ENCODE results near the gene KCNJ11. TPM values are rescaled to one million over a fixed set of nuclear protein-coding genes. Genes with fewer than 3 reads are reported as not detected.

The KCNJ11 gene
- total and polyA plus RNA-seq, 2 of the 13 experiments (the other 11 are each of a cell fraction or from before 2014, with no cell fraction given) = 0.38 to 1.6 TPM

DNA sequence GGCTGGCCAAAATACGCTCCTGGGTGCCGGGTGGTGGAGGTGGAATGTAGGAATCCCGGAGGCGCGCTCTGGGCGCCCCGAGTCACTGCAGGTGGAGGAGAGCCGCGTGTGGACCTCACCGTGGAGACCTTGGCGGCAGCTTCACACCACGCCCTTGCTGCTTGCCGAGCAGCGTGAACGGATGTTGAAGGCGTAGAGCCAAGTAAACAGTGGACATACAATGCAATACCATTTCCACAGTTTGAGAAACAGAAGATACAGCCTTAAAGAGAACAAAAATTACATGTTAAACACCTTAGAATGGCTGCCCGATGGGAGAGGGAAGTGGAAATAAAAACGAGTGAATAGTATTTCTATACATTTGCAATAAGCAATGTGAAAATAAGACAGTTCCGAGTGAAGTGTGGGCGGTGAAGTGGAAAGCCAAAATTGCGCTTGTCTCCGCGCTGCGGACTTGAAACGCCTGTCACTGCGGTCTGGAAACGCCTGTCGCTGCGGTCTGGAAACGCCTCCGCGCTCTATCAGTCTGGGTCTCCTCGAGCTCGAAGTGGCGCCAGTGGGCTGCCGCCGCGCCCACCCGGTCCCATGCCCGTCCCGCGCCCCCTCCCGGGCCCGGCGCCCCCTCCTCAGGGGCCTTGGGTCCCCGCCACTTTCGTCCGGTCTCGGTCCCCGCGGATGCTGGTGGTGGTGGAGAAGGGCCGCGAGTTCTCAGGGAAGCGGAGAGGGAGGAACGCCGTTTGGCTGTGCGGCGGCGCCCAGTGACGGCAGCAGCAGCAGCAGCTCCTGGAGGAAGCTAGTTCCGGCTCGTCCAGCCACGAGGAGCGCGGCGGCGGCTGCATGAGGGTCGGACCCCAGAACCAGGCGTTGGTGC lies 35.3 kb downstream of the KCNJ11 start (continued):
- TF ChIP-seq, protein P1, sequence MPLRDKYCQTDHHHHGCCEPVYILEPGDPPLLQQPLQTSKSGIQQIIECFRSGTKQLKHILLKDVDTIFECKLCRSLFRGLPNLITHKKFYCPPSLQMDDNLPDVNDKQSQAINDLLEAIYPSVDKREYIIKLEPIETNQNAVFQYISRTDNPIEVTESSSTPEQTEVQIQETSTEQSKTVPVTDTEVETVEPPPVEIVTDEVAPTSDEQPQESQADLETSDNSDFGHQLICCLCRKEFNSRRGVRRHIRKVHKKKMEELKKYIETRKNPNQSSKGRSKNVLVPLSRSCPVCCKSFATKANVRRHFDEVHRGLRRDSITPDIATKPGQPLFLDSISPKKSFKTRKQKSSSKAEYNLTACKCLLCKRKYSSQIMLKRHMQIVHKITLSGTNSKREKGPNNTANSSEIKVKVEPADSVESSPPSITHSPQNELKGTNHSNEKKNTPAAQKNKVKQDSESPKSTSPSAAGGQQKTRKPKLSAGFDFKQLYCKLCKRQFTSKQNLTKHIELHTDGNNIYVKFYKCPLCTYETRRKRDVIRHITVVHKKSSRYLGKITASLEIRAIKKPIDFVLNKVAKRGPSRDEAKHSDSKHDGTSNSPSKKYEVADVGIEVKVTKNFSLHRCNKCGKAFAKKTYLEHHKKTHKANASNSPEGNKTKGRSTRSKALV (CRISPR knock-in tag; IDR thresholded peaks at IDR 0.05) = peak; percentile 44; the same call in 1 of the 2 replicates
- TF ChIP-seq CBX1 (IDR thresholded peaks at IDR 0.05; ENCODE audit: low read depth) (no peak), ZNF496 (CRISPR knock-in tag; IDR thresholded peaks at IDR 0.05; ENCODE audit: insufficient replicate concordance) (no peak), JUN (CRISPR knock-in tag; IDR thresholded peaks at IDR 0.05) (0 out of 2 replicates have a peak, but pooled peaks have one; percentile 24), DR1 (CRISPR knock-in tag; IDR thresholded peaks at IDR 0.05) (no peak; the same call in 1 of the 2 replicates), HMGA1 (CRISPR knock-in tag; conservative IDR thresholded peaks at IDR 0.05) (no peak), ZNF337 (CRISPR knock-in tag; IDR thresholded peaks at IDR 0.05; ENCODE audit: borderline replicate concordance, low read depth) (no peak), POGZ (CRISPR knock-in tag; IDR thresholded peaks at IDR 0.05) (peak; percentile 83), FOSL2 (CRISPR knock-in tag; IDR thresholded peaks at IDR 0.05) (peak; percentile 54), ZNF501 (CRISPR knock-in tag; IDR thresholded peaks at IDR 0.05) (no peak; the same call in none of the 2 replicates), ZSCAN20 (CRISPR knock-in tag; IDR thresholded peaks at IDR 0.05; ENCODE audit: borderline replicate concordance) (0 out of 2 replicates have a peak, but pooled peaks have one; percentile 5), RNF2 (conservative IDR thresholded peaks at IDR 0.05; ENCODE audit: low read depth) (peak; percentile 58)
- TF ChIP-seq, protein P2, sequence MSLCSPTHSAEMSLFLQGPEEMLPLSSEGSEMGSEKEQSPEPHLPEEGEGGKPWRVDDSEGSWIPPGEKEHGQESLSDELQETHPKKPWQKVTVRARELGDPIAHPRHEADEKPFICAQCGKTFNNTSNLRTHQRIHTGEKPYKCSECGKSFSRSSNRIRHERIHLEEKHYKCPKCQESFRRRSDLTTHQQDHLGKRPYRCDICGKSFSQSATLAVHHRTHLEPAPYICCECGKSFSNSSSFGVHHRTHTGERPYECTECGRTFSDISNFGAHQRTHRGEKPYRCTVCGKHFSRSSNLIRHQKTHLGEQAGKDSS (CRISPR knock-in tag; IDR thresholded peaks at IDR 0.05; ENCODE audit: borderline replicate concordance, low read depth) = no peak; the same call in 1 of the 2 replicates
- TF ChIP-seq, protein P3, sequence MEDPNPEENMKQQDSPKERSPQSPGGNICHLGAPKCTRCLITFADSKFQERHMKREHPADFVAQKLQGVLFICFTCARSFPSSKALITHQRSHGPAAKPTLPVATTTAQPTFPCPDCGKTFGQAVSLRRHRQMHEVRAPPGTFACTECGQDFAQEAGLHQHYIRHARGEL (CRISPR knock-in tag; IDR thresholded peaks at IDR 0.05) = peak; percentile 64; the same call in 1 of the 2 replicates
- TF ChIP-seq, protein P4, sequence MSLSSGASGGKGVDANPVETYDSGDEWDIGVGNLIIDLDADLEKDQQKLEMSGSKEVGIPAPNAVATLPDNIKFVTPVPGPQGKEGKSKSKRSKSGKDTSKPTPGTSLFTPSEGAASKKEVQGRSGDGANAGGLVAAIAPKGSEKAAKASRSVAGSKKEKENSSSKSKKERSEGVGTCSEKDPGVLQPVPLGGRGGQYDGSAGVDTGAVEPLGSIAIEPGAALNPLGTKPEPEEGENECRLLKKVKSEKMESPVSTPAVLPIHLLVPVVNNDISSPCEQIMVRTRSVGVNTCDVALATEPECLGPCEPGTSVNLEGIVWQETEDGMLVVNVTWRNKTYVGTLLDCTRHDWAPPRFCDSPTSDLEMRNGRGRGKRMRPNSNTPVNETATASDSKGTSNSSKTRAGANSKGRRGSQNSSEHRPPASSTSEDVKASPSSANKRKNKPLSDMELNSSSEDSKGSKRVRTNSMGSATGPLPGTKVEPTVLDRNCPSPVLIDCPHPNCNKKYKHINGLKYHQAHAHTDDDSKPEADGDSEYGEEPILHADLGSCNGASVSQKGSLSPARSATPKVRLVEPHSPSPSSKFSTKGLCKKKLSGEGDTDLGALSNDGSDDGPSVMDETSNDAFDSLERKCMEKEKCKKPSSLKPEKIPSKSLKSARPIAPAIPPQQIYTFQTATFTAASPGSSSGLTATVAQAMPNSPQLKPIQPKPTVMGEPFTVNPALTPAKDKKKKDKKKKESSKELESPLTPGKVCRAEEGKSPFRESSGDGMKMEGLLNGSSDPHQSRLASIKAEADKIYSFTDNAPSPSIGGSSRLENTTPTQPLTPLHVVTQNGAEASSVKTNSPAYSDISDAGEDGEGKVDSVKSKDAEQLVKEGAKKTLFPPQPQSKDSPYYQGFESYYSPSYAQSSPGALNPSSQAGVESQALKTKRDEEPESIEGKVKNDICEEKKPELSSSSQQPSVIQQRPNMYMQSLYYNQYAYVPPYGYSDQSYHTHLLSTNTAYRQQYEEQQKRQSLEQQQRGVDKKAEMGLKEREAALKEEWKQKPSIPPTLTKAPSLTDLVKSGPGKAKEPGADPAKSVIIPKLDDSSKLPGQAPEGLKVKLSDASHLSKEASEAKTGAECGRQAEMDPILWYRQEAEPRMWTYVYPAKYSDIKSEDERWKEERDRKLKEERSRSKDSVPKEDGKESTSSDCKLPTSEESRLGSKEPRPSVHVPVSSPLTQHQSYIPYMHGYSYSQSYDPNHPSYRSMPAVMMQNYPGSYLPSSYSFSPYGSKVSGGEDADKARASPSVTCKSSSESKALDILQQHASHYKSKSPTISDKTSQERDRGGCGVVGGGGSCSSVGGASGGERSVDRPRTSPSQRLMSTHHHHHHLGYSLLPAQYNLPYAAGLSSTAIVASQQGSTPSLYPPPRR (CRISPR knock-in tag; IDR thresholded peaks at IDR 0.05; ENCODE audit: borderline replicate concordance) = peak; percentile 68
